Mucosa of descending colon (tissue), 3 donors: ENCODE data around the gene COMMD8. TPM values are rescaled to one million over a fixed set of nuclear protein-coding genes. Genes with fewer than 3 reads are reported as not detected.

Experiments used
- ATAC-seq: fragments of 200-7000 bp; cut with Tn5 transposase; one replicate; pipeline ENCODE4 v1.9.1; 2020; ENCODE audit warnings: mild to moderate bottlenecking, moderate library complexity
- DNase-seq, 3 donors: peaks; one replicate each; pipeline ENCODE4 v3.0.0-alpha.2; 2020
- H3K36me3 ChIP-seq: fragments of 200-600 bp; one replicate; pipeline ENCODE4 v1.8.0; 2021; ENCODE audit warnings: low read depth, mild to moderate bottlenecking
- H3K4me1 ChIP-seq: fragments of 200-600 bp; one replicate; pipeline ENCODE4 v1.8.0; 2021; ENCODE audit warnings: low read depth, mild to moderate bottlenecking
- H3K4me3 ChIP-seq: fragments of 200-600 bp; one replicate; pipeline ENCODE4 v1.8.0; 2021; ENCODE audit warnings: mild to moderate bottlenecking
- H3K9me3 ChIP-seq: fragments of 200-600 bp; one replicate; pipeline ENCODE4 v1.8.0; 2021; ENCODE audit warnings: mild to moderate bottlenecking
- CTCF ChIP-seq: fragments of 200-600 bp; IDR thresholded peaks from one replicate; pipeline ENCODE4 v1.8.0; 2022; ENCODE audit warnings: antibody characterized with exemption, mild to moderate bottlenecking
- intact Hi-C, 2 donors: fragments of 100-400 bp; cut with DNase I in 1 of 2; cut with micrococcal nuclease in 1 of 2; formaldehyde crosslinking; loops; one replicate each; pipeline versions ENCODE4 v1.11.0 to v1.11.1; 2022; cut with DNase I, micrococcal nuclease
- total RNA-seq, 3 donors: library from RNA; stranded (reverse); fragmentation: NEBNext Ultra II Directional in 2 of 3; extraction: Animal tissue kit (Norgen Biotek cat#: 25700) in 2 of 3; gene quantifications; one replicate each; pipeline versions ENCODE4 v1.2.1 to v1.2.4, GENCODE V29; 2021 to 2023
- donor health status: DM: no; HTN: no; CAD: no; lungs with moderate emphysema.
- donor health status: DM: no; HTN: no; CAD: no.
- donor health status: DM: no; HTN: yes; CAD: no.

COMMD8 gene
- total RNA-seq, 3 donors from 2014 or later = 11.3 to 16.4 (median 14.5) TPM

- H3K4me3 ChIP-seq = no peak overlapping the region
- no peaks in the 10 kb centered on the region for H3K36me3 ChIP-seq
- intact Hi-C loops = no loop called here
- no peak for TF ChIP-seq CTCF
- no peak for DNase-seq
- H3K4me1 ChIP-seq = no peaks in the 10 kb centered on the region
- no peak for ATAC-seq
- no peaks in the 10 kb centered on the region for H3K9me3 ChIP-seq
Observed at GRCh38 chr4:47499700-47500099, 36.2 kb upstream of the COMMD8 start.

GRCh38 chr4:47498899-47499298 lies 35.4 kb upstream of the COMMD8 start:
- intact Hi-C loops = no loop called here
- TF ChIP-seq CTCF = no peak
- H3K36me3 ChIP-seq = no peaks in the 10 kb centered on the region
- ATAC-seq = no peak
- no peaks in the 10 kb centered on the region for H3K9me3 ChIP-seq
- H3K4me3 ChIP-seq = no peak overlapping the region
- no peak for DNase-seq
- no peaks in the 10 kb centered on the region for H3K4me1 ChIP-seq

GRCh38 chr4:47494124-47494430 lies 30.6 kb upstream of the COMMD8 start:
- no peak for DNase-seq
- H3K4me1 ChIP-seq = no peaks in the 10 kb centered on the region
- H3K36me3 ChIP-seq = no peaks in the 10 kb centered on the region
- TF ChIP-seq CTCF = no peak
- no peaks in the 10 kb centered on the region for H3K9me3 ChIP-seq
- H3K4me3 ChIP-seq = no peak overlapping the region
- intact Hi-C loops = no loop called here
- ATAC-seq = no peak

- DNase-seq (no peak), ATAC-seq (no peak)
- Histone ChIP-seq H3K9me3 (no peaks in the 10 kb centered on the region), H3K4me3 (no peak overlapping the region), H3K4me1 (no peaks in the 10 kb centered on the region), H3K36me3 (no peaks in the 10 kb centered on the region)
- TF ChIP-seq CTCF = no peak
- intact Hi-C loops = no loop called here
Observed at GRCh38 chr4:47493238-47494123, 30.0 kb upstream of the COMMD8 start.

- intact Hi-C loops = no loop called here
- peak; percentile 77 for ATAC-seq
- no peak for DNase-seq
Observed at GRCh38 chr4:47490550-47490949, 27.0 kb upstream of the COMMD8 start.

More at GRCh38 chr4:47490550-47490949, 27.0 kb upstream of the COMMD8 start:
- no peaks in the 10 kb centered on the region for H3K4me1 ChIP-seq
- no peak overlapping the region for H3K4me3 ChIP-seq
- H3K36me3 ChIP-seq = no peaks in the 10 kb centered on the region
- H3K9me3 ChIP-seq = no peaks in the 10 kb centered on the region
- no peak for TF ChIP-seq CTCF
